ENCODE results near the gene MUS81.

MUS81 gene

DNA sequence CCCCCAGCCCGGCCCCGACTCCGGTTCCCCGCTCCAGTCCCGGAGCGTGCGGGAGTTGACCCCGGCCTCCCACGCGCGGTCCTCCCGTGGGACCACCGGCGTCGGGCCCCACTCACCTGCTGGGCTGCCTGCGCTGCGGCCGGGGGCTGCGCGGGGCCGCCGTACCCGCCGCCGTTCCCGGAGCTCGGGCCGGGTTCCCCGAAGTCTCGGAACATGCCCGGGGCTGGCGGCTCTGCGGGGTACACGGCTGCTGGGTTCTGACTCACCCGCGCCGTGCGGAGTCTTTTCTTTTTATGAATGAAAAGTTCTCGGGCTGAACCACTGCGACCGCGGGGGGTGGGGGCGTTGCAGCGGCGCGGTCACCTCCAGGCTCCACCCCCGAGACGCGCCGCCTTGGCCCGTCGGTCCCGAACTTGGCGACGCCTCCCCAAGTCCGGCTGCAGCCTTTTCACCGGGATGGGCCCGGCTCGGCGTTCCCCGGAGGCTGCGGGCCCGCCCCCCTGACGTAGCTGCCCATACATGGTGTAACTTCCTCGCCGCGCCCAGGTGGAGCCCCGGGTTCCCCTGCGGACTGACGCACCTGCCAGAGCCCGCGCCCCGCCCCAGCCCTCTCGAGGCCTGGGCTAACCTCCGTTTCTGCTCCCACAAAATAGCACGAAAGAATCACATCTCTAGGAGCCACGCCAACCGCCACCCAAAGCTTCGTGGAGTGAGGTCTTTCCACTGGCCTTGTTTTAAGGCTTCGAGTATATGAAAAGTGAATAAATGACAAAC lies 40.1 kb downstream of the MUS81 start, which contains the start of gene FOSL1:
FOSL1 (minus strand) TSS at position 264 of the 774 bp plus-strand sequence; CDS start at position 215, 49 bp downstream.
- peaks cover 62% of the 10 kb centered on the region for H3K27me3 ChIP-seq (ENCODE audit: insufficient read depth, low read length)
- peak within 1 kb of the TSS; percentile 69 for H3K4me3 ChIP-seq (ENCODE audit: low read length)
- H3K36me3 ChIP-seq (ENCODE audit: insufficient read depth, low read length), result no peaks in the 10 kb centered on the region; the same call in 1 of the 2 replicates
- peaks cover 12% of the 10 kb centered on the region; the same call in 1 of the 2 replicates for H3K4me1 ChIP-seq (ENCODE audit: insufficient read depth, low read length)
- no peaks in the 10 kb centered on the region for H3K9me3 ChIP-seq (ENCODE audit: insufficient read depth, low read depth, low read length)
- H3K9ac ChIP-seq (ENCODE audit: low read depth, low read length), result peak within 1 kb of the TSS; percentile 78
- H3K27ac ChIP-seq (ENCODE audit: low read depth, low read length), result peak within 1 kb of the TSS; percentile 81
- 2% methylated on average over 80 of the region's 80 CpGs for WGBS

DNA sequence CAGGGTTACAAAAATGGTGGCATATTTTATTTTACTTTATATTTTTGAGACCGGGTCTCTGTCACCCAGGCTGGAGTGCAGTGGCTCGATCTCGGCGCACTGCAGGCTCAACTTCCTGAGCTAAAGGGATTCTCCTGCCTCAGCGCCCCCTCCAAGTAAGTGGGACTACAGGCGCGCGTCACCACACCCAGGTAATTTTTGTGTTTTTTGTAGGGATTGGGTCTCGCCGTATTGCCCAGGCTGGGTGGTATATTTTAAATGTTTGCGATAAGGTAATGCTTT lies 40.6 kb downstream of the MUS81 start:
- H3K4me3 ChIP-seq (ENCODE audit: low read length), result peak overlapping the region; percentile 69
- WGBS, result 67% methylated on average over 8 of the region's 11 CpGs

DNA sequence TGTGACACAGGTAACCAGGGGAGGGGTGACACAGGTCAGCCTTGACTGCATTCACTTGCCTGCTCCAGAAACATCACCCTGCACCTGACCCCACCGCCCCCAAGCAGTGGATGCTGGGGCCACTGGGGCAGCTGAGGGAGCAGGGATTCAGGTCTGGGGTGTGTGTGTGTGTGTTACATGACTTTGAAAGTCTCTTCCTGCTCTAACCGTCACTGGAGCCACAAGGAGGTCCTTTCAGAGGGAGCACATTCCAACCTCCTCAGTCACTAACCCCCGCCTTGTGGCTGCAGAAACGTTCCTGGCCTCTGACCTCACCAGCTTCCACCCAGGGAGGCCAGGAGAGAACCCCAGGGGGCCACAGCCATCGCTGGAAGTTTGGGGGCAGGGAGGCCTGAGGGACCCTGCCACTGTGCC lies 42.8 kb downstream of the MUS81 start:
- H3K27me3 ChIP-seq (ENCODE audit: insufficient read depth, low read length), result peaks cover 69% of the 10 kb centered on the region
- no peak overlapping the region for H3K9ac ChIP-seq (ENCODE audit: low read depth, low read length)
- H3K4me1 ChIP-seq (ENCODE audit: insufficient read depth, low read length), result peaks cover 12% of the 10 kb centered on the region; the same call in 1 of the 2 replicates
- no peaks in the 10 kb centered on the region for H3K36me3 ChIP-seq (ENCODE audit: insufficient read depth, low read length)
- 13% methylated on average over 5 of the region's 5 CpGs for WGBS
- no peak overlapping the region; the same call in 1 of the 2 replicates for H3K27ac ChIP-seq (ENCODE audit: low read depth, low read length)
- H3K4me3 ChIP-seq (ENCODE audit: low read length), result no peak overlapping the region
- H3K9me3 ChIP-seq (ENCODE audit: insufficient read depth, low read depth, low read length), result no peaks in the 10 kb centered on the region

More for the DNA sequence above, 40.6 kb downstream of the MUS81 start:
- Histone ChIP-seq H3K4me1 (ENCODE audit: insufficient read depth, low read length) (peaks cover 12% of the 10 kb centered on the region; the same call in 1 of the 2 replicates), H3K27me3 (ENCODE audit: insufficient read depth, low read length) (peaks cover 62% of the 10 kb centered on the region), H3K36me3 (ENCODE audit: insufficient read depth, low read length) (no peaks in the 10 kb centered on the region), H3K27ac (ENCODE audit: low read depth, low read length) (no peak overlapping the region; the same call in 1 of the 2 replicates), H3K9me3 (ENCODE audit: insufficient read depth, low read depth, low read length) (no peaks in the 10 kb centered on the region), H3K9ac (ENCODE audit: low read depth, low read length) (no peak overlapping the region)

DNA sequence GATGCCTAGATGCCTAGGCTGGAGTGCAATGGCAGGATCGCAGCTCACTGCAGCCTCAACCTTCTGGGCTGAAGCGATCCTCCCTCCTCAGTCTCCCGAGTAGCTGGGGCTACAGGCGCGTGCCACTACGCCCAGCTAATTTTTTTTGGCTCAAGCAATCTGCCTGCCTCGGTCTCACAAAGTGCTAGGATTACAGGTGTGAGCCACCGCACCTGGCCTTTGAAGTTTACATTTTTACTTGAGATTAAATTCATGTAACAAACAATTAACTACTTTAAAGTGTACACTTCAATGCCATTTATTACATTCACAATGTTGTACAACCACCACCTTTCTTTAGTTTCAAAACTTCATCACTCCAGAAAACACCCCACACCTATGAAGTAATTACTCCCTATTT lies 43.5 kb downstream of the MUS81 start:
- H3K27ac ChIP-seq (ENCODE audit: low read depth, low read length), result no peak overlapping the region

DNA sequence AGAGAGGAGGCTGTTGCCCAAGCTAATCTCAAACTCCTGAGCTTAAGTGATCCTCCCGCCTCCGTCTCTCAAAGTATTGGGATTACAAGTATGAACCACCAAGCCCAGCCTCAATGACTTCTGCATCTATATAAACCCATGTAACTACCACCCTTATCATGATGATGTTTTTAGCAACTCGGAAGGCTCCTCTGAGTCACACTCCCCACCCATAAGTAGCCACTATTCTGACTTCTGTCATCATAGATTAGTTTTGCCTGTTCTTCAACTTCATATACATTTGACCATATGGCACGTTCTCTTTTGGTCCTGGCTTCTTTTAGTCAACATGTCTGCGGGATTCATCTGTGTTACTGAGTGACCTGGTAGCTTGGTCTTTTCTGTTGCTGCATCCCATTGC lies 46.4 kb downstream of the MUS81 start:
- H3K36me3 ChIP-seq (ENCODE audit: insufficient read depth, low read length), result no peaks in the 10 kb centered on the region
- H3K27ac ChIP-seq (ENCODE audit: low read depth, low read length), result no peak overlapping the region
- no peak overlapping the region for H3K9ac ChIP-seq (ENCODE audit: low read depth, low read length)
- H3K4me1 ChIP-seq (ENCODE audit: insufficient read depth, low read length), result peaks cover 8% of the 10 kb centered on the region; the same call in 1 of the 2 replicates
- no peak overlapping the region for H3K4me3 ChIP-seq (ENCODE audit: low read length)
- no peaks in the 10 kb centered on the region for H3K9me3 ChIP-seq (ENCODE audit: insufficient read depth, low read depth, low read length)
- peaks cover 39% of the 10 kb centered on the region for H3K27me3 ChIP-seq (ENCODE audit: insufficient read depth, low read length)
- 89% methylated on average over 5 of the region's 5 CpGs for WGBS

More for the DNA sequence above, 43.5 kb downstream of the MUS81 start:
- no peaks in the 10 kb centered on the region for H3K36me3 ChIP-seq (ENCODE audit: insufficient read depth, low read length)
- no peak overlapping the region for H3K4me3 ChIP-seq (ENCODE audit: low read length)
- H3K27me3 ChIP-seq (ENCODE audit: insufficient read depth, low read length), result peaks cover 67% of the 10 kb centered on the region
- no peak overlapping the region for H3K9ac ChIP-seq (ENCODE audit: low read depth, low read length)
- H3K9me3 ChIP-seq (ENCODE audit: insufficient read depth, low read depth, low read length), result no peaks in the 10 kb centered on the region
- 76% methylated on average over 8 of the region's 8 CpGs for WGBS
- H3K4me1 ChIP-seq (ENCODE audit: insufficient read depth, low read length), result peaks cover 8% of the 10 kb centered on the region; the same call in 1 of the 2 replicates

DNA sequence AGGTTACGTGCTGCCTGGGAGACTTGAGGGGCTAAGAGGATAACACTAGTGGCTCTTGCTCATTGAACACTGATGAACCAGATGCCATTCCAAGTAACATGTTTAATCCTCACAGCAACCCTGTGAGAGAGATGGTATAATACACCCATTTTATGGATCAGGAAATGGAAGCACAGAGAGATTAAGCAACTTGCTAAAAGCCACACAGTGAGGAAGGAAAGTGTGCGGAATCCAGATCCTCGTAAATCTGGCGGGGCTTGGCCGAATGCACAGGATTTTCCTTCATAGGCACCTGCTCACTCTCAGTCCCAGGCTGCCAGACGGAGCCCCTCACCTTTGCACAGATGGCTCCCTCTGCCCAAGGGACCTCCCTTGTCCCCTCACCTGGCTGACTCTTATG lies 47.6 kb downstream of the MUS81 start:
- Histone ChIP-seq H3K4me3 (ENCODE audit: low read length) (no peak overlapping the region), H3K27me3 (ENCODE audit: insufficient read depth, low read length) (peaks cover 28% of the 10 kb centered on the region), H3K9me3 (ENCODE audit: insufficient read depth, low read depth, low read length) (no peaks in the 10 kb centered on the region), H3K9ac (ENCODE audit: low read depth, low read length) (no peak overlapping the region), H3K4me1 (ENCODE audit: insufficient read depth, low read length) (peaks cover 7% of the 10 kb centered on the region; the same call in 1 of the 2 replicates), H3K36me3 (ENCODE audit: insufficient read depth, low read length) (no peaks in the 10 kb centered on the region), H3K27ac (ENCODE audit: low read depth, low read length) (no peak overlapping the region)
- WGBS, result 91% methylated on average over 6 of the region's 6 CpGs

DNA sequence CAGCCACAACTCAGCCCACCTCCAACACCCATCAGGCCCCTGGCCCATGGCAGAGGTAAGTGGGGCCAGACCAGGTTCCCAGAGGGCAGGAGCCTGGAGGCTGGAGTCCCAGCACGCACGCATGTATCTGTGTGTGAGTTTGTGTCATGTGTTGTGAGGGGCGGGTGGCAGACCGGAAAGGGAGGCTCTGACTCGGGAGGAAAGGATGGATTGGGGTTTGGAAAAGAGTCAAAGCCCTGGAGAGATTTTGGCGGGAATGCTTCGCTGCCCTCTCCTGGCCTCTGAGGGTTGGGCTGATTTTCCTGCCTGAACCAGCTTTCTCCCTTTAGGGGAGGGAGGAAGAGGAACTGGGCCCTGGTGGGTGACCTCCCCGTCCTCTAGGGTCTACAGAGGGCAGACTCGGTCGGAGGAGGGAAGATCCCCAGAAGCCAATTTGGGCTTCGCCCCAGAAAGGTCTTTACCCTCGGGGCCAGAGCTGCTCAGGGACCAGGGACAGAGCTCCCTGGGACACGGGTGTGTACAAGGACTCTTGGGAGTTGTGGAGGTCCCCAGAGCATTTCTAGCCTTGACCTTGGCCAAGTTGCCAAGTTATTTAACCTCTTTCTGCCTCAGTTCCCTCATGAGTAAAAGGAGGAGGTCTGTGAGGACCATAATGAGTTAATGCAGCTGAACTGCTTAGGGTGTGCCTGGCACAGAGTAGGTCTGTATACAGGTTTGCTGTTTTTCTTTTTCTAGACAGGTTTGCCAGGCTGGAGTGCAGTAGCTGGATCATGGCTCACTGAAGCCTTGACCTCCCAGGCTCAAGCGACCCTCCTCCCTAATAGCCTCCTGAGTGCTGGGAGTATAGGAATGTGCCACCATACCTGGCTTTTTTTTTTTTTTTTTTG lies 51.7 kb downstream of the MUS81 start:
- H3K27me3 ChIP-seq (ENCODE audit: insufficient read depth, low read length), result peaks cover 8% of the 10 kb centered on the region; the same call in 1 of the 2 replicates
- no peaks in the 10 kb centered on the region for H3K9me3 ChIP-seq (ENCODE audit: insufficient read depth, low read depth, low read length)
- H3K27ac ChIP-seq (ENCODE audit: low read depth, low read length), result no peak overlapping the region
- H3K9ac ChIP-seq (ENCODE audit: low read depth, low read length), result no peak overlapping the region
- H3K4me3 ChIP-seq (ENCODE audit: low read length), result no peak overlapping the region
- 40% methylated on average over 13 of the region's 14 CpGs for WGBS
- peaks cover 7% of the 10 kb centered on the region for H3K4me1 ChIP-seq (ENCODE audit: insufficient read depth, low read length)
- H3K36me3 ChIP-seq (ENCODE audit: insufficient read depth, low read length), result no peaks in the 10 kb centered on the region

DNA sequence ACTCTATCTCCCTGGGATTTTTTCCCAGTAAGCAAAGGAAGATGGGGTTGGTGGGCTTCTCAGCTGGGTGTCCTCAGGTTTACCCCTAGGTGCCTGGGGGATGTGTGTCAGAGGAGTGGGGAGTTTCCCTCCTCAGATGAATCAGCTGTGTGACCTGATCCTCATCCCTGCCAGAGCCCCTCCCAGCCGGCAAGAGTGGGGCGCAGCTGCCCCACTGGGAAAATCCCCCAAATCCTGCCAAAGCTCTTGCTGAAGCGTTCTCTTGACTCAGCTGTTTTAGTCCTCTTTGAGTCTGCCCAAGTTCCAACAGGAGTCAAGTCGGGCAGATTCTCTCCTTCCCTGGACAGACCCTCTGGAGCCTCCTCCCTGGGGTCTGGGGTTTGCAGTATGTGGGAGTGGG lies 52.6 kb downstream of the MUS81 start:
- Histone ChIP-seq H3K9me3 (ENCODE audit: insufficient read depth, low read depth, low read length) (no peaks in the 10 kb centered on the region), H3K27me3 (ENCODE audit: insufficient read depth, low read length) (peaks cover 6% of the 10 kb centered on the region; the same call in 1 of the 2 replicates), H3K27ac (ENCODE audit: low read depth, low read length) (no peak overlapping the region), H3K4me1 (ENCODE audit: insufficient read depth, low read length) (peaks cover 7% of the 10 kb centered on the region), H3K9ac (ENCODE audit: low read depth, low read length) (no peak overlapping the region), H3K4me3 (ENCODE audit: low read length) (no peak overlapping the region), H3K36me3 (ENCODE audit: insufficient read depth, low read length) (no peaks in the 10 kb centered on the region)
- WGBS, result 85% methylated on average over 4 of the region's 4 CpGs

DNA sequence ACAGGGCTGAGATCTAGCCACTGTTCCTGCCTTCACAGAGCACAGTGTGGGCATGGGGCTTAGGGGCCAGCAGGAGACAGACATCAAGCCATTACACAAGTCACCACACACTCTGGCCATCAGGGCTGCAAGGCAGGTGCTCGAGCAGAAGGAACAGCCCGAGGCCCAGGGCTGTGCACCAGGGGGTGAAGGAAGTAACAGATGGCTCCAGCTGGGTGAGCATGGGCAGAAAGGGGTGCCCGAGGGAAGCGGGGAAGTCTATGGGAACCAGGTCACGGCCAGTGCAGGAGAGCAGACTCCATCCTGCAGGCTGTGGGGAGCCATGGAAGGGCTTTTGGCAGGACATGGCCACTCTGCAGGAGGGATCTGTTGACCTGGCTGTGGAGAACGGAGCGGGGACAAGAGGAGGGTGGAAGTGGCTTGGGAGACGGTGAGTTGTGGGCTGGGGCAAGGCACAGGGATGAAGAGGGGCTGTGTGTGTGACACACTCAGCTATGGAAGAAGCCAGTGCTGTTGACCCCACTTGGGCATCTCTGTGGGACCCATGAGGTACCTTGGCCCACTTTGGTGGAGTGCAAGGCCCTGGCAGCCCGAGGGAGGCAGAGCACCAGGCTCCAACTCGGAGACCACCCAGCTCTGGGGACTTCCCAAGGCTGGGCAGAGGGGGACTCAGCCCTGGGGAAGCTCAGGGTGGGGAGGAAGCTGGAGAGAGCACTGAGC lies 55.0 kb downstream of the MUS81 start:
- Histone ChIP-seq H3K9me3 (ENCODE audit: insufficient read depth, low read depth, low read length) (no peaks in the 10 kb centered on the region), H3K27ac (ENCODE audit: low read depth, low read length) (peak overlapping the region; percentile 37; the same call in 1 of the 2 replicates), H3K9ac (ENCODE audit: low read depth, low read length) (peak overlapping the region; percentile 7; the same call in 1 of the 2 replicates), H3K4me3 (ENCODE audit: low read length) (peak overlapping the region; percentile 22; the same call in 1 of the 2 replicates), H3K36me3 (ENCODE audit: insufficient read depth, low read length) (no peaks in the 10 kb centered on the region), H3K27me3 (ENCODE audit: insufficient read depth, low read length) (no peaks in the 10 kb centered on the region), H3K4me1 (ENCODE audit: insufficient read depth, low read length) (peaks cover 7% of the 10 kb centered on the region)
- WGBS, result 67% methylated on average over 10 of the region's 10 CpGs

DNA sequence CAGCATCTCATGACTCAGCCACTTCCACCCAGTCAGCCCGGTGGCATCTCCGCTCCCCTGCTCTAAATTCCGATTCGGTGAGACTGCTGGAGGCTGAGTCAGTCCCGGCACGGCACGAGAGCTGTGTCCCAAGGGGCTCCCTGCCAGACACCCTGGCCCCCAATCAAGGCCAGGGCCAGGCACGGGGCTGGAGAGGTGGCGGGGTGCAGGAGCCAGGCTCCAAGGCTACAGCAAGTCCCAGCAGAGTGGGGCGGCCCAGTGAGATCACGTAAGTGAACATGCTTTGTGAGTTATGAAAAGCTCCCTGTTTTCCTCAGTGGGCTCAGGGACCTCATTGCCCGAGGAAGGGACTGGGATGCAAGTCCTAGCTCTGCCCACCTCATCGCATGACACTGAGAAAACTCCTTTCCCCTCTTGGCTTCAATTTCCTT lies 55.6 kb downstream of the MUS81 start:
- Histone ChIP-seq H3K27ac (ENCODE audit: low read depth, low read length) (peak overlapping the region; percentile 80), H3K4me3 (ENCODE audit: low read length) (peak overlapping the region; percentile 22; the same call in 1 of the 2 replicates), H3K9me3 (ENCODE audit: insufficient read depth, low read depth, low read length) (no peaks in the 10 kb centered on the region), H3K27me3 (ENCODE audit: insufficient read depth, low read length) (no peaks in the 10 kb centered on the region), H3K4me1 (ENCODE audit: insufficient read depth, low read length) (peaks cover 7% of the 10 kb centered on the region), H3K9ac (ENCODE audit: low read depth, low read length) (0 out of 2 replicates have a peak overlapping the region, but pooled peaks have one; percentile 49), H3K36me3 (ENCODE audit: insufficient read depth, low read length) (no peaks in the 10 kb centered on the region)
- WGBS, result 45% methylated on average over 13 of the region's 13 CpGs

Measured in HUES64 (cell line).